Lower leg skin (tissue), 4 donors: ENCODE measurements around the gene TIPIN. TPM values are rescaled to one million over a fixed set of nuclear protein-coding genes. Genes with fewer than 3 reads are reported as not detected.
"Not testable (repeated sequence)": the region's sequence is repeated elsewhere in the genome, so short reads cannot be mapped to it uniquely, and the experiment has no call there.

ENCODE experiments used
- DNase-seq, 2 donors: peaks; one replicate each; pipeline ENCODE4 v3.0.0-alpha.2; 2019; ENCODE audit warnings: low spot score in 2 of 2
- H3K4me3 ChIP-seq: fragments of 200-600 bp; sonication (generic); 2 replicates; pipeline ENCODE4 v1.5.1; 2017; ENCODE audit warnings: mild to moderate bottlenecking, low read depth; ENCODE audit not compliant: poor library complexity, severe bottlenecking
- CTCF ChIP-seq, 3 donors: fragments of 450-650 bp; IDR thresholded peaks; one replicate each; pipeline ENCODE4 v1.5.1; 2016; ENCODE audit warnings: antibody characterized with exemption in 3 of 3, mild to moderate bottlenecking in 3 of 3, moderate library complexity in 2 of 3
- POLR2A ChIP-seq, 2 donors: fragments of 450-650 bp; IDR thresholded peaks; one replicate each; pipeline ENCODE4 v1.6.1; 2016 to 2017; ENCODE audit warnings: antibody characterized with exemption in 2 of 2, mild to moderate bottlenecking in 1 of 2, moderate library complexity in 1 of 2
- WGBS, 2 donors: methylation state at CpG; one replicate each; pipeline ENCODE4 v1.1.5; 2018; 5-methylcytosine and 5-hydroxymethylcytosine counted together
- intact Hi-C: fragments of 100-400 bp; cut with DNase I; formaldehyde crosslinking; loops from one replicate; pipeline ENCODE4 v1.15.0; 2023; ENCODE audit warnings: low total_unique reads
- total RNA-seq, 4 donors: library from RNA; depleted of rRNA; stranded (reverse); fragments of >200 nt; gene quantifications; one replicate each; pipeline ENCODE4 v1.1.0, GENCODE V29; 2016

The TIPIN gene
- total RNA-seq, 4 donors from 2014 or later = 4.0 to 14.8 (median 5.3) TPM

- WGBS, 2 donors = 85 to 88% methylated on average over 7 of the region's 7 CpGs
- no peak overlapping the region for H3K4me3 ChIP-seq
- DNase-seq = no peak
- intact Hi-C loops = no loop called here
- TF ChIP-seq CTCF (IDR thresholded peaks at IDR 0.05) = no peak
- no peak for TF ChIP-seq POLR2A (IDR thresholded peaks at IDR 0.05)
These were observed 22.4 kb upstream of the TIPIN start for GRCh38 chr15:66378814-66379430.

GRCh38 chr15:66374179-66374578 is 17.7 kb upstream of the TIPIN start:
- TF ChIP-seq CTCF (IDR thresholded peaks at IDR 0.05) = no peak
- no peak for TF ChIP-seq POLR2A (IDR thresholded peaks at IDR 0.05)
- 83 to 98% methylated on average over 4 of the region's 4 CpGs for WGBS, 2 donors
- intact Hi-C loops = no loop called here
- no peak overlapping the region for H3K4me3 ChIP-seq
- no peak for DNase-seq

GRCh38 chr15:66369773-66370651 is 13.5 kb upstream of the TIPIN start:
- 19 to 29% methylated on average over 12 of the region's 12 CpGs for WGBS, 2 donors
- intact Hi-C loops = no loop called here
- TF ChIP-seq CTCF (IDR thresholded peaks at IDR 0.05) (no peak), POLR2A (IDR thresholded peaks at IDR 0.05) (no peak)
- H3K4me3 ChIP-seq = no peak overlapping the region
- DNase-seq = no peak

- no peak overlapping the region for H3K4me3 ChIP-seq
- WGBS, 2 donors = 88 to 94% methylated on average over 3 of the region's 3 CpGs
- DNase-seq = no peak
- TF ChIP-seq CTCF (IDR thresholded peaks at IDR 0.05) (no peak), POLR2A (IDR thresholded peaks at IDR 0.05) (no peak)
- intact Hi-C loops = no loop called here
These were observed 8.6 kb upstream of the TIPIN start for GRCh38 chr15:66364944-66365528.

GRCh38 chr15:66362776-66363175 is 6.3 kb upstream of the TIPIN start:
- intact Hi-C loops = no loop called here
- no peak for DNase-seq
- 67 to 91% methylated on average over 1 of the region's 1 CpG for WGBS, 2 donors
- TF ChIP-seq CTCF (IDR thresholded peaks at IDR 0.05) = no peak
- no peak for TF ChIP-seq POLR2A (IDR thresholded peaks at IDR 0.05)
- no peak overlapping the region for H3K4me3 ChIP-seq

- H3K4me3 ChIP-seq, DNase-seq, intact Hi-C loops: not testable (repeated sequence)
- WGBS, 2 donors = 84 to 86% methylated on average over 15 of the region's 15 CpGs
These were observed 5.4 kb upstream of the TIPIN start for GRCh38 chr15:66361745-66362460.
